ENCODE measurements around the gene EVC2.

The EVC2 gene

DNA sequence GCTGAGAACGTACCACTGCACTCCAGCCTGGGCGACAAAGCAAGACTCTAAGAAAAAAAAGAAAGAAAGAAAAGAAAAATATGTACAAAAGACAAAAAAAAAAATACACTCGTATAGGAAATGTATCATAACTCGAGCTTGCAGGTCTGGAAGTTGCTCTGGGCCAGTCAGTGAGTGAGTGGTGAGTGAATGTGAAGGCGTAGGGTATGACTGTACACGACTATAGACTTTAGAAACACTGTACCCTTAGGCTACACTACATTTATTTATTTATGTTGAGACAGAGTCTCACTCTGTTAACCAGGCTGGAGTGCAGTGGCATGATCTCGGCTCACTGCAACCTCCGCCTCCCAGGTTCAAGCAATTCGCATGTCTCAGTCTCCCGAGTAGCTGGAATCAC lies 29.4 kb downstream of the EVC2 start:
- in situ Hi-C loops (cut with HindIII; ENCODE audit: low sequenced_read_pairs), result no loop called here
- H3K4me3 ChIP-seq (ENCODE audit: low read depth, low read length), result no peak overlapping the region
- TF ChIP-seq, protein P1, sequence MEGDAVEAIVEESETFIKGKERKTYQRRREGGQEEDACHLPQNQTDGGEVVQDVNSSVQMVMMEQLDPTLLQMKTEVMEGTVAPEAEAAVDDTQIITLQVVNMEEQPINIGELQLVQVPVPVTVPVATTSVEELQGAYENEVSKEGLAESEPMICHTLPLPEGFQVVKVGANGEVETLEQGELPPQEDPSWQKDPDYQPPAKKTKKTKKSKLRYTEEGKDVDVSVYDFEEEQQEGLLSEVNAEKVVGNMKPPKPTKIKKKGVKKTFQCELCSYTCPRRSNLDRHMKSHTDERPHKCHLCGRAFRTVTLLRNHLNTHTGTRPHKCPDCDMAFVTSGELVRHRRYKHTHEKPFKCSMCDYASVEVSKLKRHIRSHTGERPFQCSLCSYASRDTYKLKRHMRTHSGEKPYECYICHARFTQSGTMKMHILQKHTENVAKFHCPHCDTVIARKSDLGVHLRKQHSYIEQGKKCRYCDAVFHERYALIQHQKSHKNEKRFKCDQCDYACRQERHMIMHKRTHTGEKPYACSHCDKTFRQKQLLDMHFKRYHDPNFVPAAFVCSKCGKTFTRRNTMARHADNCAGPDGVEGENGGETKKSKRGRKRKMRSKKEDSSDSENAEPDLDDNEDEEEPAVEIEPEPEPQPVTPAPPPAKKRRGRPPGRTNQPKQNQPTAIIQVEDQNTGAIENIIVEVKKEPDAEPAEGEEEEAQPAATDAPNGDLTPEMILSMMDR (IDR thresholded peaks at IDR 0.05; ENCODE audit: low read depth, low read length), result no peak
- DNase-seq (ENCODE audit: low read depth, low spot score), result no peak

DNA sequence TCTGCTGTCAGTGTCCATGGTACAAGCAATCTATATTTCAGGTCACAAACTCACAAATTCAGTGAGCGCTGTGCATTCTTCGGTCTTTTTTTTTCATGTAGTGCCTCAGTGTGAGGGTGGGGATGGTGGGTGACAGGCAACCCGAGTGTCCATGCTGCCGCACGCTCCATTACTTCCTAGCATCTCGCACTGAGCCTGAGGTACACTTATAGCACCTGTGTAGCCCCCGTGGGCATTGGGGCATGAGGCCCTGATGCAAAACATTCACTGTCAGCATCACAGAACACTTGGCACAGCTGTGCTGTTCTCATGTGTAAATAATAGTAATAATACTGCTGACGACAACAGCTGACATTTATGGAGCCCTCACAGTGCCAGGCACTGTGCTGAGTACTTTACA lies 31.6 kb downstream of the EVC2 start:
- in situ Hi-C loops (cut with HindIII; ENCODE audit: low sequenced_read_pairs), result no loop called here
- TF ChIP-seq, protein P1 (IDR thresholded peaks at IDR 0.05; ENCODE audit: low read depth, low read length), result no peak
- H3K4me3 ChIP-seq (ENCODE audit: low read depth, low read length), result no peak overlapping the region
- DNase-seq (ENCODE audit: low read depth, low spot score), result no peak

DNA sequence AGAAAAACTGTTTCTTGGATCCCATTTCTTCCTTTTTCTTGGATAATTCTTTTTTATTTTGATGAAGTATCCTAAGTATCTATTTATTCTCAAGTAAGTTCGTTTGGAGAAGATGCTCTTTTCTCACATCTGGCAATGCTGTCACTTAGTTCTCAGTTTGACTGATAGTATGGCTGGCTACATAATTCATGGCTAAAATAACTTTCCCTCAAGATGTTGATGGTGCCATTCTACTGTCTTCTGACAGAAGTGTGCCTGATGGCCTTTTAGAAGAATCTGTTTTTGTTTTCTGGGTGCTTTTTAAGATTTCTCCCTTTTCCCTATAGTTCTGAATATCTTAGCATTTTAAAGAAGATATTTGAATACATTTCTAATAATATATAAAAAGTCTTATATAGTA lies 41.6 kb downstream of the EVC2 start:
- in situ Hi-C loops (cut with HindIII; ENCODE audit: low sequenced_read_pairs), result no loop called here
- no peak for DNase-seq (ENCODE audit: low read depth, low spot score)
- no peak overlapping the region for H3K4me3 ChIP-seq (ENCODE audit: low read depth, low read length)
- TF ChIP-seq, protein P1 (IDR thresholded peaks at IDR 0.05; ENCODE audit: low read depth, low read length), result no peak

DNA sequence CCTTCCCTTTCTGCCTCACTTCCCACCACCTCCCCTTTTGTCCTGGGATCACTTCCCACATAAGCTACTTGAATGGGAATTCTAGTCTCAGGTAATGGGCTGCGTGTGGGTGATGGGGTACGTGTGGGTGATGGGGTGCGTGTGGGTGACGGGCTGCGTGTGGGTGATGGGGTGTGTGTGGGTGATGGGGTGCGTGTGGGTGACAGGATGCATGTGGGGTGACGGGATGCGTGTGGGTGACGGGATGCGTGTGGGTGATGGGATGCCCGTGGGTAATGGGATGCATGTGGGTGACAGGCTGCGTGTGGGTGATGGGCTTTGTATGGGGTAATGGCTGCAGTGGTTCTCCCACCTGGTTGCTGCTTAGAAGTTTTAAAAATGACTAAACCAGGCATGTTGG lies 43.6 kb downstream of the EVC2 start:
- DNase-seq (ENCODE audit: low read depth, low spot score), result no peak
- TF ChIP-seq, protein P1 (IDR thresholded peaks at IDR 0.05; ENCODE audit: low read depth, low read length), result no peak
- in situ Hi-C loops (cut with HindIII; ENCODE audit: low sequenced_read_pairs), result no loop called here
- H3K4me3 ChIP-seq (ENCODE audit: low read depth, low read length), result no peak overlapping the region

DNA sequence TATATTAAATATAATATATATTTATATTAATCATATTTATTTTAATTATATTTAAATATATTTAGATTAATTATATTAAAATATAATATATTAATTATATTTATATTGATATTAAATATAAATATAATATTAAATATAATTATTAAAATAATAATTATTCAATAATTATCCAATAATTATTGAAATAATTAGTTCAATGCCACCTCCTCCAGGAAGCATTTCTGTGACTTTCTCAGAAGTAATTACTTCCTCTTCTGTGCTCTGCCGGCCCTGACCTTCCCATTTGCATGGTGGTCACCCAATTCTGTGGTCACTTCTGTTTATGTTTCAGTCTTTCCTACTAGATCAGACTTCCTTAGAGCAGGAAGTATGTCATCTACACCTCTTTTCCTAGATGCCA lies 45.8 kb downstream of the EVC2 start:
- DNase-seq (ENCODE audit: low read depth, low spot score), result no peak
- TF ChIP-seq, protein P1 (IDR thresholded peaks at IDR 0.05; ENCODE audit: low read depth, low read length), result no peak
- no peak overlapping the region for H3K4me3 ChIP-seq (ENCODE audit: low read depth, low read length)
- in situ Hi-C loops (cut with HindIII; ENCODE audit: low sequenced_read_pairs), result no loop called here

DNA sequence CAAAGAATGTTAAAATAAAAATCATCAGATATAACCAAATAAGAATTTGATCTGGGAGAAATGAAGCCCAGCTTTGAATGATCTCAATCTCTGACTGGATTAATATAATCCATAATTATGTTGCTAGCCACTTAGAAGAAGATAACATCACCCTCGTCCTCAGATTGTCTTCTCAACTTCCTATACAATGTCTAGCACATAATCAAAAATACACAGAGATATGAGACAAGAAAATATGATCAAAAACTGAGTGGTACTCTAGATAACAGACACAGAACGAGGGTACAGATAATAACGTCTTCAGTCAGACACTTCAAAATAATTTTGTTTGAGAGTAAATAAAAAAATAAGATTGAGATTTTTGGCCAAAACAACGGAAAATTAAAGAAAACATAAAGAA lies 47.1 kb downstream of the EVC2 start:
- TF ChIP-seq, protein P1 (IDR thresholded peaks at IDR 0.05; ENCODE audit: low read depth, low read length), result no peak
- DNase-seq (ENCODE audit: low read depth, low spot score), result no peak
- in situ Hi-C loops (cut with HindIII; ENCODE audit: low sequenced_read_pairs), result no loop called here
- no peak overlapping the region for H3K4me3 ChIP-seq (ENCODE audit: low read depth, low read length)

DNA sequence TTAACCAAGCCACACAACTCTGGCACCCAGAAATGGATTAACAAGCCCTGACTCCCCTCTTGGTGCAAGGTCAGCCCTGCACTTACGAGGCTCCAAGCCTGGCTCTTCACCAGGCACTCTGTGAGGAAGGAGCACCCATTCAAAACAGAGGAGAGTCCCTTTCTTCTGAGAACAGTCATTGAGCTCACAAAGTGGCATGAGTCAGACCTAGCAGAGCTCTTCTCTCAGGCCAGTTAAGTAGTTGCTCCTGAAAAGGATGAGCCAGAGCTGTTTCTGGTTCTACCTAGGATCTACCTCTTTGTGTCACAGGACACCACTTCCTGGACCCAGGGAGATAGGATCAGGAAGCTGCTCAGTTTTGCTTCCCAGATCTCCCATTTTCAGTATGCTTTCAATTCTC lies 48.2 kb downstream of the EVC2 start:
- DNase-seq (ENCODE audit: low read depth, low spot score), result no peak
- no peak overlapping the region for H3K4me3 ChIP-seq (ENCODE audit: low read depth, low read length)
- in situ Hi-C loops (cut with HindIII; ENCODE audit: low sequenced_read_pairs), result no loop called here
- TF ChIP-seq, protein P1 (IDR thresholded peaks at IDR 0.05; ENCODE audit: low read depth, low read length), result no peak

Data from astrocyte of the spinal cord (primary cell).